ENCODE results near the gene OR1J2.
"Not testable (repeated sequence)": the region's sequence is repeated elsewhere in the genome, so short reads cannot be mapped to it uniquely, and the experiment has no call there.

The OR1J2 gene

GRCh38 chr9:122510502-122510901 is at the start of gene OR1J2:
OR1J2 (plus strand) TSS chr9:122510802; CDS start chr9:122510802, 0 bp downstream.
- DNase-seq, result no peak

GRCh38 chr9:122463828-122464632 is 46.6 kb upstream of the OR1J2 start:
- DNase-seq, result peak; percentile 24

GRCh38 chr9:122464633-122465567 is 45.7 kb upstream of the OR1J2 start:
- peak; percentile 88 for DNase-seq

GRCh38 chr9:122466456-122466855 is 44.1 kb upstream of the OR1J2 start:
- no peak for DNase-seq

- DNase-seq, result no peak
These were observed 41.9 kb upstream of the OR1J2 start for GRCh38 chr9:122468735-122469134.

- no peak for DNase-seq
These were observed 36.0 kb upstream of the OR1J2 start for GRCh38 chr9:122474561-122474960.

GRCh38 chr9:122475717-122476116 is 34.9 kb upstream of the OR1J2 start:
- DNase-seq, result no peak

- peak; percentile 15 for DNase-seq
These were observed 33.3 kb upstream of the OR1J2 start for GRCh38 chr9:122477346-122477745.

- no peak for DNase-seq
These were observed 32.8 kb upstream of the OR1J2 start, which contains the start of gene OR1J1 for GRCh38 chr9:122477826-122478225. OR1J1 (minus strand) TSS chr9:122477926; CDS start chr9:122477926, 0 bp downstream.

GRCh38 chr9:122479062-122479461 is 31.5 kb upstream of the OR1J2 start:
- DNase-seq, result no peak

GRCh38 chr9:122498883-122499288 is 11.7 kb upstream of the OR1J2 start:
- DNase-seq, result peak; percentile 10

- DNase-seq, result no peak
These were observed 3.6 kb upstream of the OR1J2 start for GRCh38 chr9:122506964-122507363.

- no peak for DNase-seq
These were observed 7.6 kb downstream of the OR1J2 start for GRCh38 chr9:122518226-122518625.

GRCh38 chr9:122518841-122519240 is 8.2 kb downstream of the OR1J2 start, which contains the start of gene OR1J4:
OR1J4 (plus strand) TSS chr9:122519141; CDS start chr9:122519141, 0 bp downstream.
- DNase-seq, result no peak

- no peak for DNase-seq
These were observed 8.8 kb downstream of the OR1J2 start for GRCh38 chr9:122519376-122519775.

- no peak for DNase-seq
These were observed 16.0 kb downstream of the OR1J2 start for GRCh38 chr9:122526602-122527001.

- DNase-seq, result no peak
These were observed 16.6 kb downstream of the OR1J2 start, which contains the start of gene OR1N1 for GRCh38 chr9:122527193-122527592. OR1N1 (minus strand) TSS chr9:122527293; CDS start chr9:122527293, 0 bp downstream.

- DNase-seq, result not testable (repeated sequence)
These were observed 20.6 kb downstream of the OR1J2 start for GRCh38 chr9:122531157-122531556.

GRCh38 chr9:122536134-122536533 is 25.5 kb downstream of the OR1J2 start:
- DNase-seq, result no peak

GRCh38 chr9:122537066-122537465 is 26.5 kb downstream of the OR1J2 start:
- not testable (repeated sequence) for DNase-seq

- DNase-seq, result no peak
These were observed 28.2 kb downstream of the OR1J2 start for GRCh38 chr9:122538757-122539156.

GRCh38 chr9:122546196-122546595 is 35.6 kb downstream of the OR1J2 start:
- DNase-seq, result no peak

GRCh38 chr9:122551371-122551770 is 40.8 kb downstream of the OR1J2 start:
- no peak for DNase-seq
